ENCODE measurements around the gene OR1E1.
"Not testable (repeated sequence)": the region's sequence is repeated elsewhere in the genome, so short reads cannot be mapped to it uniquely, and the experiment has no call there.

Gene OR1E1, protein sequence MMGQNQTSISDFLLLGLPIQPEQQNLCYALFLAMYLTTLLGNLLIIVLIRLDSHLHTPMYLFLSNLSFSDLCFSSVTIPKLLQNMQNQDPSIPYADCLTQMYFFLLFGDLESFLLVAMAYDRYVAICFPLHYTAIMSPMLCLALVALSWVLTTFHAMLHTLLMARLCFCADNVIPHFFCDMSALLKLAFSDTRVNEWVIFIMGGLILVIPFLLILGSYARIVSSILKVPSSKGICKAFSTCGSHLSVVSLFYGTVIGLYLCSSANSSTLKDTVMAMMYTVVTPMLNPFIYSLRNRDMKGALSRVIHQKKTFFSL

DNA sequence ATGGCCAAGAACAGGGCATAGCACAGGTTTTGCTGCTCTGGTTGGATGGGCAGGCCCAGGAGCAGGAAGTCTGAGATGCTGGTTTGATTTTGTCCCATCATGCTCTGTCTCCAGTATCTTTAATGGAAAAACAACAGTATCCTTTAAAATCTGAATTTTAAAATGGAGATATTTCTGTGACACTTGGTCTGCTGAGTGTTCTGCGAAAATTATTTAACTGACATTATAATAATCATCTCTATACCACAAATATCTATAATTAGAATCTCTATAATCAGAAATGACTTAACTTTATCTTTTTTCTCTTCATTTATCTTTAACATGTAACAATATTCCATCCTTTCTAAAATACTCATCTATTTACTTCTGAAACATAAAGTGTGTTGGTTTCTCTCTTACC is at the start of gene OR1E1:
Gene OR1E1, minus strand, starts transcription at position 101 of the 400 bp plus-strand sequence. Its CDS starts 0 bp downstream, at position 101.
- no peak for DNase-seq

DNA sequence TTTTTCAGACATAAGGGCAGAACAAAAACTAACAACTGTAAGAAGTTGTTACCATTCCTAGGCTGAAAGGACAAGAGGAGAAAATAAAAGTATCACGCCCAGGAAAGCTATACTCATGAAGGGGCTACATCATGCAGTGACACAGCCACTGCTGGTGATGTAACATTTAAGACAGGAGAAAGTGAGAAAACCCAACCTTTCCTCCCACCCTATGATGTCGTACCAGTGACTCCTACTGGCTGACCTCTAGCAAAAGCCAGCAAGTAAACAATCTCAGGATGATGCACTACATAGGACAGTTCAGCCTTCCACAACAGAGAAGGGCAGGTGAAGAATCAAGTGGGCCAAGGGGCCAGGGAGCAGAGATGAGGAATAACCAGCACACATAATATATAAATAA is 49.4 kb upstream of the OR1E1 start:
- DNase-seq: no peak

DNA sequence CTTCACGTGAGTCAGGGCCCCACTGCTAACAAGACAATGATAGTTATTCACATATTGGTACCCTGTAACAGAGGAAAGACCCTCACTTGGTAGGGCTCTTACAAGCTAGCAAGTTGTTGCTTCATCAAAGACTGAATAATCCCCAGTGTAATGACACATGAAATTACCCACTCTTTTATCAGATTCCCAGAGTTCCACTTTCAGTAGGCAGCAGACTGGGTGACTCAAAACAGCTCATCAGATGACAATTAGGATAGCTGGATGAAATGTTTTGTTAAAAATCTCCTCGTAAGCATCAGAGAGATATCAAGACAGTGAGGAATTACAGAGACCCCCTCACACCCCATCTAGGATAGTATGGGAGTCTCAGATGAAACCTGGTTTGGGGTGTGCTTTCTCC is 42.2 kb upstream of the OR1E1 start:
- no peak for DNase-seq

DNA sequence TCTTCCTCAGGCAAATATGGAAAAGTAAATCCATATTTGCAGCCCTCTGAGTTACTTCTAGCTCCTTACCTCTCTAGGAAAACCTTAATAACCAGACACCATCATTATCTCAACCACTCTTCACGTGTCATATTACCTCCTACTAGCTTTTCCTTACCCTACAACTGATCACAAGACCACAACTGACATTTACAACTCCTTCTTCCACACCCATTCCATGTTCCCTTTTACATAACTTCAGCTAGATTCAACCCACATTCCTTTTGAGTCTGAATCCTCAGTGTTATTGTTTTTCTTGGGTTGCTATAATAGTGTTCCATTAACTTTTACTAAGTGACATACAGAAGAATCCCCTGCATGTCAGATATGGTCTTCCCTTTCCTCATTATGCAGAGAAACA is 40.2 kb upstream of the OR1E1 start:
- DNase-seq: no peak

DNA sequence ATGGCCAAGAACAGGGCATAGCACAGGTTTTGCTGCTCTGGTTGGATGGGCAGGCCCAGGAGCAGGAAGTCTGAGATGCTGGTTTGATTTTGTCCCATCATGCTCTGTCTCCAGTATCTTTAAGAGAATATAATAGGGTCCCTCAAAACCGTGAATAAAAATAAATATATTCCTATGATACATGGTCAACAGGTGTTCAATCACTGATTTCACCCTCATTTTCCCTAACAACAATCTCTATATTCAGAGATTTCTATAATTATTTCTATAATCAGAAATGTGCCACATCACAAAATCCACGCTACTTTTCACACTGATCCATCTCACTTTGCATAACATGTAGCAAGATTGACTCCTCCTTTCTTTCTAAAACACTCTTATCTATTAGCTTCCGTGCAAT is 35.5 kb upstream of the OR1E1 start, which contains the start of gene OR1E2:
Gene OR1E2, minus strand, starts transcription at position 101 of the 400 bp plus-strand sequence. Its CDS starts 0 bp downstream, at position 101.
- DNase-seq: no peak

DNA sequence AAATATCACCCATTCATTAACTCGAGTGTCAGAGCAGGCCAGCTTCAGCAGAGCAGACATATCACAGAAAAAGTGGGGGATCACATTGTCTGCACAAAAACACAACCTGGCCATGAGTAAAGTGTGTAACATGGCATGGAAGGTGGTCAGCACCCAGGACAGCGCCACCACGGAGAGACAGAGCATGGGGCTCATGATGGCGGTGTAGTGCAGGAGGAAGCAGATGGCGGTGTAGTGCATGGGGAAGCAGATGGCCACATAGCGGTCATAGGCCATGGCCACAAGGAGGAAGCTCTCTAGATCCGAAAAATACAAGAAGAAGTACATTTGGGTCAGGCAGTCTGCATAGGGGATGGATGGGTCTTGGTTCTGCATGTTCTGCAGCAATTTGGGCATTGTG is 35.0 kb upstream of the OR1E1 start:
- not testable (repeated sequence) for DNase-seq

DNA sequence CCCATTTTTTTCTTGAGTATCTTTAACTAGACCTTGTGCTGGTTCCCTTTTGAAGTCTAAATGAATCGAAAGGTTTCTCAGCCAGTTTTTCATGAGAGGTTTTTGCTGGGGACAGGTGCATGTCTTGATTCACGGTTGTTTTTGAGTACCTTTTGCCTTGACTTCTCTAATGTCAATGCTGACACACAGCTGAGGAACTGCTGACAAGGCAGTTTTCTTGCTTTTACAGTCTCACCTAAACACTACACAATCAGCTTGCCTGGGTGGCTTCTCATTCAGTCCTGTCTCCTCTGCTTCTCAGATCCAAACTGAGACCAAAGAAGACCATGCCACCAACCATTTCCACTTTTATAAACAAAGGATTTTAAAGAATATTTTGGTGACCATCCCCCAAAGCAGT is 20.0 kb upstream of the OR1E1 start:
- no peak for DNase-seq

DNA sequence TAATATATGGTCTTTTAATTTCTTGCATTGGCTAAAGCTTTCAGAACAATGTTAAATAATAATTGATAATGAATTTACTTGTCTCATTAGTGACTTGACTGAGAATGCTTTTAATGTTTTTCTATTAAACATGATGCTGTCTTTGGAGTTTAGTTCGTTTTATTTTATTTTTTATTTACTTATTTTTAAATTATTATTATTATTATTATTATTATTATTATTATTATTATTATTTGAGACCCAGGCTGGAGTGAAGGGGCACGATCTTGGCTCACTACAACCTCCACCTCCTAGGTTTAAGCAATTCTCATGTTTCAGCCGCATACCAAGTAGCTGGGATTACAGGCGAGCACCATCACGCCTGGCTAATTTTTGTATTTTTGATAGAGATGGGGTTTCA is 17.4 kb upstream of the OR1E1 start:
- DNase-seq: no peak

DNA sequence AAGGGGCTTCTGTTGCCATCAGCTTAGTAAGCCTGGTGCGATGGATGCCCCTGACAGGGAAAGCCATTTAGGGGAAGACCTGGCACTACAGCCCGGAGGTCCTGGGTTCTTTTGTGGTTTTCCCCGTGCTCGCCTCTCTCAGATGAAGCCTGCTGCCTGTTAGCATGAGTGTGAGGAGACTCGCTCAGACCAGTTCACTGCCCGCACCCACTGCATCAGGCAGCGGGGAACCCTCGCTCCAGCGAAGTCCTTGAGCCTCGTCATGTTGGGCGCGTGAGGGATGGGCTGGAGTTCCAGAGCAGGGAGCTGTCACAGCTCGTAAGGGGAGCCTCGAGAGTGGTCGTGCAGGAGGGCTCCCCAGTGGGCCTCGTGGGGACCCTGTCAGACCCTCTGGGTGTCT is 14.0 kb upstream of the OR1E1 start:
- DNase-seq: not testable (repeated sequence)

DNA sequence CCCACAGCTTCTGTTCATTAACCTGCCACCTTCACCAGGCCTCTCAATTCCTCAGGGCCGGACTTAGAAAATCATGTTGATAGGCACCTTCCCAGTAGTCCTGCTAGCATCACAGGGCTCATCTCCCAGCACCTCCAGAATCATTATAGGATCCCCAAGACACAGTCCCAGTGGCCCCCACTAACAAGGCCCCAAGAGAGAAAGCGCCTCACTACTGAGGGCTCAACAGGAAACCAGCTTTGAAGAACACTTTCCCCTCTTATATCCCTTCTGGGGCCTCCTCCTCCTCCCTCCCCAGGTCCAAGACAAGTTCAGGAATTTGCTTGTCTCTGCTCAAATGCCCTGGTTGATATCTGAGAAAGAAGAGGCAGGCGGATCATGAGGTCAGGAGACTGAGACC is 12.9 kb upstream of the OR1E1 start, which contains the start of gene OR3A3:
Gene OR3A3, plus strand, starts transcription at position 301 of the 400 bp plus-strand sequence.
- DNase-seq: no peak

DNA sequence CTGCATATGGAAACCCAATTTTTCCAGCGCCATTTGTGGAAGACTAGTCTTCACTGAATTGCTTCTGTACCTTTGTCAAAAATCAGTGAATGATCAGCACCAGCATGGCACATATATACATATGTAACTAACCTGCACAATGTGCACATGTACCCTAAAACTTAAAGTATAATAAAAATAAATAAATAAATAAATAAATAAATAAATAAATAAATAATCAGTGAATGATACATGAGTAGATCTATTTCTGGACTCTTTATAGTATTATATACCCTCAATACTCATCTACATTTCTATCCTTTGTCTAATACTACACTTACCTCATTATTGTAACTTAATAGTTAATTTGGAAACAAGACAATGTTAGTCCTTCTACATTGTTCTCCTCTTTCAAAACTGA is 5.6 kb upstream of the OR1E1 start:
- not testable (repeated sequence) for DNase-seq

DNA sequence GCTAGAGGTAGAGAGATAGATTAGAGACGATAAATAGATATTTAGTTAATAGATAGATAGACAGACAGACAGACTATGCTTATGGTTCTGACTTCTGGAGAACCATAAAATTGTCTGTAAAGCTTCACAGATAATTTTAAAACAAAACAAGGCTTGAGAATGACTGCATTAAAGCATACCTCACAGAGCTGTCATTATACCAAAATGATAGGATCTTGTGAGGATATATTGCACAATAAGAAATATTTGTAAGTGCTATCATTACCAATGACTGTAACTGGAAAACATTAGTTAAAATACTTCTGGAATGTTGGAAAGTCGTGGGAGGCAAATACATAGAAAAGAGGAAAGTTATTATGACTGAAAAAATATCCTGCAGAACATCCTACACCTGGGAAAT is 3.6 kb upstream of the OR1E1 start:
- DNase-seq: no peak

DNA sequence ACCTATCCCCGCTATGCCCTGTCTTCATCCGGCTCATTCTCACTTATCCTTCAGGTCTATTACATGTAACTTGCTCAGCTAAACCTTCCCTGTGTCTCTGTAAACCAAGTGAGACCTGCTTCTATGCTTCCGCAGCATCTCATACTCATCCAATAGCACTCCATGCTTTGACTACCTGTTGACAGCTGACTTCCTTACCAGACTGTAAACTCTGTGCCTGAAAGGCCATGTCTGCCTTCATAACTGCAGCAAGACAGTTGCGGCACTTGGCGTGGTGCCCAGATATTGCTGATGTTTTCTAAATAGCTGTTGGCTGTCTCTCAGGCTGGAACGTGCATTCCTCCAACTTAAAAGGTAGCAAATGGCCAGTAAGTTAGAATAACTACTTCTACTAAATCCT is 1.8 kb upstream of the OR1E1 start:
- no peak for DNase-seq

DNA sequence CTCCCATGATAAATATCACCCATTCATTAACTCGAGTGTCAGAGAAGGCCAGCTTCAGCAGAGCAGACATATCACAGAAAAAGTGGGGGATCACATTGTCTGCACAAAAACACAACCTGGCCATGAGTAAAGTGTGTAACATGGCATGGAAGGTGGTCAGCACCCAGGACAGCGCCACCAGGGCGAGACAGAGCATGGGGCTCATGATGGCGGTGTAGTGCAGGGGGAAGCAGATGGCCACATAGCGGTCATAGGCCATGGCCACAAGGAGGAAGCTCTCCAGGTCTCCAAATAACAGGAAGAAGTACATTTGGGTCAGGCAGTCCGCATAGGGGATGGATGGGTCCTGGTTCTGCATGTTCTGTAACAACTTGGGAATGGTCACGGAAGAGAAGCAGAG is 409 bp downstream of the OR1E1 start:
- DNase-seq: not testable (repeated sequence)

DNA sequence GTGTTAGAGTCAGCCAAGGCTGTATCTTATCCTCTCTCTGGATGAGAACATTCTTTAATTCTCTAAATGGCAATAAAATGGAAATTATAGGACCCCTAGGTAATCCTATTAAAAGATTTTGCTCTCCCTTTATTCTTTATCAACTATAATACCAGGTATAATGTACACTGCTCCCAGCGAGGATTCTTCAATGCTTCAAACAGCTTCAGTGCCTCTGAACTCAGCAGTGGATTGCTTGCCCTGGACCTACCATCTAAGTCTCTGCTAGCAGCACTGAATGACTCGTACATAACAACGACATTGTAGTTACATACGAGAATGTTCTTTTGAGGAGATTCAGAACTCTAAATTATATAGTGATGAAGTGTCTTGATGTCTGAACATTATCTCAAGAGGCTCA is 8.4 kb downstream of the OR1E1 start:
- DNase-seq: no peak

DNA sequence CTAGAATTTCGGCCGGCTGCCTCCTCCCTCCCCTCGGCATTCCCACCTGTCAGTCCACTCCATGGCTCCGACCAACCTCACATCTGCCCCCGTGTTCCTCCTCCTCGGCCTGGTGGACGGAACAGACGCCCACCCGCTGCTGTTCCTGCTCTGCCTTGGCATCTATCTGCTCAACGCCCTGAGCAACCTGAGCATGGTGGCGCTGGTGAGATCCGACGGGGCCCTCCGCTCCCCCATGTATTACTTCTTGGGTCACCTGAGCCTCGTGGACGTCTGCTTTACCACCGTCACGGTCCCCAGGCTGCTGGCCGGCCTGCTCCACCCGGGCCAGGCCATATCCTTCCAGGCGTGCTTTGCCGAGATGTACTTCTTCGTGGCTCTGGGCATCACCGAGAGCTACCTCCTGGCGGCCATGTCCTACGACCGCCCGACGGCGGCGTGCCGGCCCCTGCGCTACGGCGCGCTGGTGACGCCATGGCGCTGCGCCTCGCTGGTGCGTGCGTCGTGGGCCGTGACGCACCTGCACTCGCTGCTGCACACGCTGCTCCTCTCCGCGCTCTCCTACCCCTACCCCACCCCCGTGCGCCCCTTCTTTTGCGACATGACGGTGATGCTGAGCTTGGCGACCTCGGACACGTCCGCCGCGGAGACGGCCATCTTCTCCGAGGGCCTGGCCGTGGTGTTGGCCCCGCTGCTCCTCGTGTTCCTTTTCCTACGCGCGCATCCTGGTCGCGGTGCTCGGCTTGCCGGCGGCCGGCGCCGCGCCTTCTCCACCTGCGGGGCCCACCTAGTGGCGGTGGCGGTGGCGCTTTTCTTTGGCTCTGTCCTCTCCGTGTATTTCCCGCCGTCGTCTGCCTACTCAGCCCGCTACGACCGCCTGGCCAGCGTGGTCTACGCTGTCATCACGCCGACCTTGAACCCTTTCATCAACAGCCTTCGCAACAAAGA is 12.1 kb downstream of the OR1E1 start, which contains the start of gene OR3A2:
Gene OR3A2, minus strand, starts transcription at position 440 of the 948 bp plus-strand sequence.
- no peak for DNase-seq

DNA sequence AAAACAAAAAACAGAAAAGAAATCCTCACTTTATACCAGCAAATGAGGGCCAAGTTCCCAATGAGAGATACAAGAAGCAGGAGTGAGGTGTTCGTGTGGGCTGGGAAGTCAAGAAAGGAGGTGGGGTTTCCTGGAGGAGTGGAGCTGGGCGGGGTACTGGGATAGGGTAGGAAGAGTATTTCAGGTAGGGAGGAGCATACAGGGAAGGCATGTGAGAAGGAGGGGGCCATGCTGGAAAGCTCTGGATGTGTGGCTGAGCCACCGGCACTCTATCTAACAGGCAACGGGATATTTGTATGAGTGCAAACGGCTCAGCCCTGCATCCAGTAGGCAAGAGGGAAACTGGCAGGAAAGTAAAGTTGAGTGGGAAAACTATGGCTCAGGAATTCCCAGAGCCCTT is 16.3 kb downstream of the OR1E1 start:
- DNase-seq: no peak

DNA sequence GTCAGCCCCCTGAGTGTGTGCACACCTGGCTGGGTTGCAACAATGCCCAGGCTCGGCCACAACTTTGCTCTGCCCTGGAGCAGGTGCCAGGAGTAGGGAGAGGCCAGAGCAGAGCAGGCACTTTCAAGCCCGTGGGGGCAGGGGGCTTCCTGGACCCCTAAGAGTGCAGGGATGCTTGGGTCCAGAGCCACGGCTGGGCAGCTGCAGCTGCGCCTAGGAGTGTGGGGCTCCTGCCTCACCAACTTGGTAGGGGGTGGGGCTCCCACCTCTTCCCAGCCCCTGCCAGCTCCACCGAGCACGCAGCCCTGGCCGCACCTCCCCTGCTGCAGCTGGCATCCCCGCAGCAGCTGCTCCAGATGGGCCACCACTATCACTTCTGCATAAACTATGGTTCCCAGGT is 19.9 kb downstream of the OR1E1 start:
- DNase-seq: no peak

DNA sequence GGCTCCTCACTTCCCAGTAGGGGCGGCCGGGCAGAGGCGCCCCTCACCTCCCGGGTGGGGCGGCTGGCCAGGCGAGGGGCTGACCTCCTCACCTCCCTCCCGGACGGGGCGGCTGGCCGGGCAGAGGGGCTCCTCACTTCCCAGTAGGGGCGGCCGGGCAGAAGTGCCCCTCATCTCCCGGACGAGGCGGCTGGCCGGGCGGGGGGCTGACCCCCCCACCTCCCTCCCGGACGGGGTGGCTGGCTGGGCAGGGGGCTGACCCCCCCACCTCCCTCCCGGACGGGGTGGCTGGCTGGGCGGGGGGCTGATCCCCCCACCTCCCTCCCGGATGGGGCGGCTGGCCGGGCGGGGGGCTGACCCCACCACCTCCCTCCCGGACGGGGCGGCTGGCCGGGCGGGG is 27.0 kb downstream of the OR1E1 start:
- not testable (repeated sequence) for DNase-seq

All from NCI-H2227 treated with DMSO at 0.1 percent for 48 hours (cell line).